Heart right ventricle (tissue), 16 donors: ENCODE measurements around the gene FBXO15. TPM values are rescaled to one million over a fixed set of nuclear protein-coding genes. Genes with fewer than 3 reads are reported as not detected.
A peak's percentile ranks its signal among the peaks of the same experiment; 100 is the strongest.

ENCODE experiments used
- ATAC-seq, 8 donors: fragments of 200-7000 bp; cut with Tn5 transposase; one replicate each; pipeline ENCODE4 v1.9.1; 2020; ENCODE audit warnings: mild to moderate bottlenecking in 8 of 8, moderate library complexity in 8 of 8, moderate number of reproducible peaks in 1 of 8
- DNase-seq, 2 donors: peaks; one replicate each; pipeline ENCODE4 v3.0.0-alpha.2; 2020
- H3K27ac ChIP-seq, 10 donors: fragments of 200-600 bp; sonication (generic) in 2 of 10; one replicate each; pipeline versions ENCODE4 v1.5.0 to v1.8.0; 2020 to 2022; ENCODE audit warnings: mild to moderate bottlenecking in 3 of 10
- H3K27me3 ChIP-seq, 7 donors: fragments of 200-600 bp; one replicate each; pipeline ENCODE4 v1.8.0; 2021 to 2022; ENCODE audit warnings: mild to moderate bottlenecking in 2 of 7
- H3K36me3 ChIP-seq, 9 donors: fragments of 200-600 bp; sonication (generic) in 1 of 9; one replicate each; pipeline versions ENCODE4 v1.5.0 to v1.8.0; 2020 to 2022; ENCODE audit warnings: mild to moderate bottlenecking in 2 of 9
- H3K4me1 ChIP-seq, 9 donors: fragments of 200-600 bp; sonication (generic) in 1 of 9; one replicate each; pipeline versions ENCODE4 v1.5.0 to v1.8.0; 2020 to 2022; ENCODE audit warnings: mild to moderate bottlenecking in 4 of 9
- H3K4me3 ChIP-seq, 10 donors: fragments of 200-600 bp; sonication (generic) in 2 of 10; one replicate each; pipeline versions ENCODE4 v1.5.0 to v1.8.0; 2020 to 2022; ENCODE audit warnings: mild to moderate bottlenecking in 7 of 10, moderate library complexity in 2 of 10
- H3K9me3 ChIP-seq, 11 donors: fragments of 200-600 bp in 10 of 11; sonication (generic) in 2 of 11; one replicate each; pipeline versions ENCODE4 v1.5.0 to v1.8.0; 2013 to 2022; ENCODE audit warnings: mild to moderate bottlenecking in 2 of 11, control low read depth in 1 of 11, moderate library complexity in 1 of 11
- CTCF ChIP-seq, 9 donors: fragments of 200-600 bp; sonication (generic) in 2 of 9; IDR thresholded peaks; one replicate each; pipeline versions ENCODE4 v1.5.0 to v1.8.0; 2021 to 2022; ENCODE audit warnings: antibody characterized with exemption in 9 of 9, mild to moderate bottlenecking in 5 of 9, moderate library complexity in 1 of 9
- WGBS, 2 donors: extraction: QIAGEN DNeasy Blood & Tissue Kit; methylation state at CpG; one replicate each; pipeline ENCODE4 v1.1.7; 2013; ENCODE audit warnings: inconsistent platforms in 1 of 2; 5-methylcytosine and 5-hydroxymethylcytosine counted together
- intact Hi-C, 10 donors: fragments of 100-400 bp; cut with DNase I; formaldehyde crosslinking; loops; one replicate each; pipeline versions ENCODE4 v1.11.1 to v1.14.2; 2022
- polyA plus RNA-seq, 2 donors: library from polyadenylated mRNA; stranded (reverse); fragments of 200-250 nt; gene quantifications; one replicate each; pipeline ENCODE4 v1.2.3, GENCODE V29; 2013
- total RNA-seq, 10 donors: library from RNA; stranded (reverse); fragmentation: NEBNext Ultra II Directional in 3 of 10; extraction: Animal tissue kit (Norgen Biotek cat#: 25700) in 3 of 10; gene quantifications; one replicate each; pipeline versions ENCODE4 v1.2.1 to v1.2.4, GENCODE V29; 2021 to 2023
- donor health status: Arrhythmogenic right ventricular cardiomyopathy.
- donor health status: ischemic (EF 13 %, LVEDD 7.1; RV severe dilation, severe dysfunction).
- donor health status: healthy with polysubstance abuse.
- donor health status: DM: no; HTN: yes; CAD: no.
- donor health status: DM: no; HTN: no; CAD: no.
- donor health status: ischemic (EF 25% LVEDD 6.9; RV normal size, moderate dysfunction).
- donor health status: ischemic (EF 25% LVEDD 5.7; RV mildly dilated, moderate dysfunction).
- donor health status: healthy.
- donor health status: DM: yes; HTN: yes; CAD: no.
- donor health status: Ischemic cardiomyopathy.
- donor health status: ischemic (EF 35%, LVEDD 5.7; RV mildly dilated, moderate dysfunction).
- donor health status: nonischemic (EF 11% LVEDD 7.7; RV severe dilation, severe dysfunction).
- donor health status: DM: yes; HTN: yes; CAD: no.
- donor health status: PGD.
- donor health status: ischemic (EF 29% LVEDD 5.4; RV normal size, mild dysfunction).
- donor health status: nonischemic (EF 23%, LVEDD 6.1; RV moderate dilation, normal function).

The FBXO15 gene
- total and polyA plus RNA-seq, 12 donors = 0.14 to 1.3 (median 0.38) TPM; not detected in 3

GRCh38 chr18:74131124-74131523 lies 16.5 kb downstream of the FBXO15 start:
- no peak for TF ChIP-seq CTCF (IDR thresholded peaks at IDR 0.05)
- Histone ChIP-seq H3K36me3 (no peaks in the 10 kb centered on the region), H3K27me3 (no peaks in the 10 kb centered on the region), H3K9me3 (no peaks in the 10 kb centered on the region), H3K4me1 (no peaks in the 10 kb centered on the region), H3K27ac (no peak overlapping the region), H3K4me3 (no peak overlapping the region)
- intact Hi-C loops = no loop called here
- ATAC-seq (no peak), DNase-seq (no peak)
- 87 to 88% methylated on average over 3 of the region's 3 CpGs for WGBS, 2 donors

GRCh38 chr18:74128159-74128558 lies 19.5 kb downstream of the FBXO15 start:
- intact Hi-C loops = no loop called here
- no peak for ATAC-seq
- no peak overlapping the region for H3K4me3 ChIP-seq
- TF ChIP-seq CTCF (IDR thresholded peaks at IDR 0.05) = no peak
- H3K9me3 ChIP-seq = no peaks in the 10 kb centered on the region
- H3K27ac ChIP-seq = no peak overlapping the region
- no peak for DNase-seq
- no peaks in the 10 kb centered on the region for H3K4me1 ChIP-seq
- 76 to 83% methylated on average over 3 of the region's 3 CpGs for WGBS, 2 donors
- H3K27me3 ChIP-seq = no peaks in the 10 kb centered on the region
- H3K36me3 ChIP-seq = no peaks in the 10 kb centered on the region

GRCh38 chr18:74126684-74127655 lies 20.7 kb downstream of the FBXO15 start:
- WGBS, 2 donors = 47 to 49% methylated on average over 10 of the region's 10 CpGs
- ATAC-seq = peak in 2 of 8 donors; percentile 46 to 69

GRCh38 chr18:74124642-74125041 lies 23.0 kb downstream of the FBXO15 start:
- ATAC-seq = no peak
- intact Hi-C loops = no loop called here

More at GRCh38 chr18:74126684-74127655, 20.7 kb downstream of the FBXO15 start:
- no peak overlapping the region for H3K27ac ChIP-seq
- no peak for TF ChIP-seq CTCF (IDR thresholded peaks at IDR 0.05)
- no peak overlapping the region for H3K4me3 ChIP-seq
- intact Hi-C loops = no loop called here
- no peaks in the 10 kb centered on the region for H3K27me3 ChIP-seq
- no peaks in the 10 kb centered on the region for H3K9me3 ChIP-seq
- no peaks in the 10 kb centered on the region for H3K4me1 ChIP-seq
- no peak for DNase-seq
- H3K36me3 ChIP-seq = no peaks in the 10 kb centered on the region

More at GRCh38 chr18:74124642-74125041, 23.0 kb downstream of the FBXO15 start:
- no peak for TF ChIP-seq CTCF (IDR thresholded peaks at IDR 0.05)
- no peak overlapping the region for H3K4me3 ChIP-seq
- H3K9me3 ChIP-seq = no peaks in the 10 kb centered on the region
- H3K4me1 ChIP-seq = no peaks in the 10 kb centered on the region
- peaks cover 0 to 4% (median 0%) of the 10 kb centered on the region in 7 donors for H3K27me3 ChIP-seq
- 68 to 73% methylated on average over 1 of the region's 1 CpG for WGBS, 2 donors
- no peak for DNase-seq
- H3K36me3 ChIP-seq = no peaks in the 10 kb centered on the region
- H3K27ac ChIP-seq = no peak overlapping the region
